Karpas-422 (cell line): ENCODE results near the gene ATP10B. TPM values are rescaled to one million over a fixed set of nuclear protein-coding genes. Genes with fewer than 3 reads are reported as not detected.

Source experiments
- DNase-seq: peaks from one replicate; pipeline ENCODE4 v3.0.0-alpha.2; 2015
- H2AFZ ChIP-seq: fragments of 200-600 bp; sonication (generic); 2 replicates; pipeline ENCODE4 v1.6.1; 2014; ENCODE audit warnings: antibody characterized with exemption, low read length, mixed read lengths
- H3K27ac ChIP-seq: fragments of 200-600 bp; sonication (generic); 2 replicates; pipeline ENCODE4 v1.5.1; 2014; ENCODE audit warnings: mild to moderate bottlenecking, low read length, moderate library complexity
- H3K27me3 ChIP-seq: fragments of 200-600 bp; sonication (generic); 2 replicates; pipeline ENCODE4 v1.6.1; 2014; ENCODE audit warnings: low read length, mixed read lengths
- H3K36me3 ChIP-seq: fragments of 200-600 bp; sonication (generic); 2 replicates; pipeline ENCODE4 v1.6.1; 2014; ENCODE audit warnings: low read length, mixed read lengths; ENCODE audit not compliant: insufficient read depth
- H3K4me1 ChIP-seq: fragments of 200-600 bp; sonication (generic); 2 replicates; pipeline ENCODE4 v1.6.1; 2014; ENCODE audit warnings: mild to moderate bottlenecking, low read length, mixed read lengths
- H3K4me2 ChIP-seq: fragments of 200-600 bp; sonication (generic); 2 replicates; pipeline ENCODE4 v1.6.1; 2014; ENCODE audit warnings: low read length, low read depth, mild to moderate bottlenecking; ENCODE audit not compliant: poor library complexity, severe bottlenecking
- H3K4me3 ChIP-seq: fragments of 200-600 bp; sonication (generic); 2 replicates; pipeline ENCODE4 v1.5.1; 2014; ENCODE audit warnings: mild to moderate bottlenecking, antibody characterized with exemption, low read length, mixed read lengths
- H3K79me2 ChIP-seq: fragments of 200-600 bp; sonication (generic); 2 replicates; pipeline ENCODE4 v1.6.1; 2014; ENCODE audit warnings: mild to moderate bottlenecking, low read length, mixed read lengths
- H3K9ac ChIP-seq: fragments of 200-600 bp; sonication (generic); 2 replicates; pipeline ENCODE4 v1.6.0; 2014; ENCODE audit warnings: low read length
- H3K9me2 ChIP-seq: fragments of 200-600 bp; sonication (generic), shearing (Covaris generic); replicated peaks from 2 replicates; pipeline ENCODE4 v1.6.0; 2014; ENCODE audit warnings: mild to moderate bottlenecking, low read length, moderate library complexity; ENCODE audit not compliant: insufficient read depth
- H3K9me3 ChIP-seq: fragments of 300-700, 200-600 bp; sonication (generic); 2 replicates; pipeline ENCODE4 v1.6.1; 2014; ENCODE audit warnings: low read length, mixed read lengths
- H4K20me1 ChIP-seq: fragments of 200-600 bp; sonication (generic); 2 replicates; pipeline ENCODE4 v1.6.1; 2014; ENCODE audit warnings: mild to moderate bottlenecking, antibody characterized with exemption, low read length, low read depth; ENCODE audit not compliant: insufficient read depth
- total RNA-seq: library from RNA; depleted of rRNA; stranded (reverse); fragments of >200 nt; shearing (Covaris generic); gene quantifications from 2 replicates; pipeline ENCODE4 v1.2.3, GENCODE V29; 2014; ENCODE audit warnings: low replicate concordance

Gene ATP10B
- total RNA-seq, 1 experiment from 2014 or later = not detected

- Histone ChIP-seq H3K9me2 (no peaks in the 10 kb centered on the region), H3K9ac (no peak overlapping the region), H2AFZ (no peak overlapping the region), H4K20me1 (no peaks in the 10 kb centered on the region), H3K4me2 (no peak overlapping the region), H3K4me1 (no peaks in the 10 kb centered on the region), H3K79me2 (no peaks in the 10 kb centered on the region), H3K27me3 (no peaks in the 10 kb centered on the region), H3K9me3 (no peaks in the 10 kb centered on the region), H3K4me3 (no peak overlapping the region), H3K36me3 (no peaks in the 10 kb centered on the region), H3K27ac (no peak overlapping the region)
- DNase-seq = no peak
Observed at GRCh38 chr5:160542840-160543239, 309.2 kb downstream of the ATP10B start.

- no peaks in the 10 kb centered on the region for H3K36me3 ChIP-seq
- no peaks in the 10 kb centered on the region for H4K20me1 ChIP-seq
- H3K4me1 ChIP-seq = no peaks in the 10 kb centered on the region
- H2AFZ ChIP-seq = no peak overlapping the region
- no peak overlapping the region for H3K4me2 ChIP-seq
- no peaks in the 10 kb centered on the region for H3K79me2 ChIP-seq
- no peak overlapping the region for H3K4me3 ChIP-seq
- no peaks in the 10 kb centered on the region for H3K9me3 ChIP-seq
- no peak for DNase-seq
- H3K27me3 ChIP-seq = no peaks in the 10 kb centered on the region
- no peak overlapping the region for H3K27ac ChIP-seq
- H3K9me2 ChIP-seq = no peaks in the 10 kb centered on the region
- no peak overlapping the region for H3K9ac ChIP-seq
Observed at GRCh38 chr5:160542281-160542680, 309.7 kb downstream of the ATP10B start.

- Histone ChIP-seq H2AFZ (no peak overlapping the region), H3K79me2 (no peaks in the 10 kb centered on the region), H4K20me1 (no peaks in the 10 kb centered on the region), H3K36me3 (no peaks in the 10 kb centered on the region), H3K4me3 (no peak overlapping the region), H3K27me3 (no peaks in the 10 kb centered on the region), H3K27ac (no peak overlapping the region), H3K4me2 (no peak overlapping the region), H3K9me3 (no peaks in the 10 kb centered on the region), H3K4me1 (no peaks in the 10 kb centered on the region), H3K9ac (no peak overlapping the region), H3K9me2 (no peaks in the 10 kb centered on the region)
- DNase-seq = no peak
Observed at GRCh38 chr5:160539431-160539830, 312.6 kb downstream of the ATP10B start.

GRCh38 chr5:160537940-160538339, 314.1 kb downstream of the ATP10B start:
- Histone ChIP-seq H3K9ac (no peak overlapping the region), H3K79me2 (no peaks in the 10 kb centered on the region), H3K27me3 (no peaks in the 10 kb centered on the region), H3K4me2 (no peak overlapping the region), H3K9me2 (no peaks in the 10 kb centered on the region), H3K4me3 (no peak overlapping the region), H2AFZ (no peak overlapping the region), H4K20me1 (no peaks in the 10 kb centered on the region), H3K9me3 (no peaks in the 10 kb centered on the region), H3K4me1 (no peaks in the 10 kb centered on the region), H3K36me3 (no peaks in the 10 kb centered on the region), H3K27ac (no peak overlapping the region)
- no peak for DNase-seq

- no peak for DNase-seq
- Histone ChIP-seq H3K27ac (no peak overlapping the region), H4K20me1 (no peaks in the 10 kb centered on the region), H3K4me3 (no peak overlapping the region), H2AFZ (no peak overlapping the region), H3K4me1 (no peaks in the 10 kb centered on the region), H3K27me3 (no peaks in the 10 kb centered on the region), H3K4me2 (no peak overlapping the region), H3K9me2 (no peaks in the 10 kb centered on the region), H3K79me2 (no peaks in the 10 kb centered on the region), H3K9ac (no peak overlapping the region), H3K9me3 (no peaks in the 10 kb centered on the region), H3K36me3 (no peaks in the 10 kb centered on the region)
Observed at GRCh38 chr5:160537116-160537515, 314.9 kb downstream of the ATP10B start.

- Histone ChIP-seq H3K4me2 (no peak overlapping the region), H4K20me1 (no peaks in the 10 kb centered on the region), H3K36me3 (no peaks in the 10 kb centered on the region), H3K27me3 (no peaks in the 10 kb centered on the region), H3K27ac (no peak overlapping the region), H3K79me2 (no peaks in the 10 kb centered on the region), H3K4me3 (no peak overlapping the region), H3K4me1 (no peaks in the 10 kb centered on the region), H3K9me2 (no peaks in the 10 kb centered on the region), H3K9me3 (no peaks in the 10 kb centered on the region), H3K9ac (no peak overlapping the region), H2AFZ (no peak overlapping the region)
- DNase-seq = no peak
Observed at GRCh38 chr5:160534914-160535313, 317.1 kb downstream of the ATP10B start.

- no peak for DNase-seq
- H3K4me1 ChIP-seq = no peaks in the 10 kb centered on the region
- no peaks in the 10 kb centered on the region for H3K9me3 ChIP-seq
- H3K36me3 ChIP-seq = no peaks in the 10 kb centered on the region
- no peak overlapping the region for H3K4me3 ChIP-seq
- H3K9ac ChIP-seq = no peak overlapping the region
- no peak overlapping the region for H3K4me2 ChIP-seq
- no peaks in the 10 kb centered on the region for H4K20me1 ChIP-seq
- no peak overlapping the region for H3K27ac ChIP-seq
- no peaks in the 10 kb centered on the region for H3K79me2 ChIP-seq
- no peak overlapping the region for H2AFZ ChIP-seq
- H3K27me3 ChIP-seq = no peaks in the 10 kb centered on the region
- no peaks in the 10 kb centered on the region for H3K9me2 ChIP-seq
Observed at GRCh38 chr5:160534125-160534524, 317.9 kb downstream of the ATP10B start.

GRCh38 chr5:160525471-160526261, 326.3 kb downstream of the ATP10B start:
- Histone ChIP-seq H3K4me3 (no peak overlapping the region), H3K9me2 (no peaks in the 10 kb centered on the region), H3K4me2 (no peak overlapping the region), H4K20me1 (no peaks in the 10 kb centered on the region), H3K4me1 (no peaks in the 10 kb centered on the region), H3K9ac (no peak overlapping the region), H3K27ac (no peak overlapping the region), H2AFZ (no peak overlapping the region), H3K27me3 (no peaks in the 10 kb centered on the region), H3K79me2 (no peaks in the 10 kb centered on the region), H3K9me3 (no peaks in the 10 kb centered on the region), H3K36me3 (no peaks in the 10 kb centered on the region)
- DNase-seq = no peak
